HEK293T (cell line): Measurements from ENCODE around the gene ARHGAP23.

Source experiments
- PKNOX1 ChIP-seq: fragments of 450-650 bp; IDR thresholded peaks from 2 replicates; pipeline ENCODE4 v1.6.1; 2016
- SUZ12 ChIP-seq: fragments of 450-650 bp; IDR thresholded peaks from 2 replicates; pipeline ENCODE4 v1.6.1; 2016; ENCODE audit warnings: mild to moderate bottlenecking
- ZNF384 ChIP-seq: fragments of 450-650 bp; IDR thresholded peaks from 2 replicates; pipeline ENCODE4 v1.6.1; 2016

- no peak for TF ChIP-seq SUZ12
- TF ChIP-seq PKNOX1 = no peak
- TF ChIP-seq ZNF384 = no peak
Observed at GRCh38 chr17:38498353-38498752, 70.1 kb downstream of the ARHGAP23 start.
